Liver (tissue), 9 donors: ENCODE results near the gene SP4. TPM values are rescaled to one million over a fixed set of nuclear protein-coding genes. Genes with fewer than 3 reads are reported as not detected.

Experiments used
- DNase-seq: peaks from one replicate; pipeline ENCODE4 v3.0.0-alpha.2; 2017; ENCODE audit warnings: low spot score
- H3K27ac ChIP-seq, 2 donors: one replicate each; pipeline ENCODE4 v1.7.0; 2013; ENCODE audit warnings: inconsistent platforms in 2 of 2, low read length in 2 of 2, control low read depth in 1 of 2, low read depth in 1 of 2, mild to moderate bottlenecking in 1 of 2
- H3K27me3 ChIP-seq, 4 donors: one replicate each; pipeline versions ENCODE4 v1.6.1 to v1.7.0; 2013; ENCODE audit warnings: low read length in 3 of 4, inconsistent platforms in 1 of 4, mild to moderate bottlenecking in 1 of 4, moderate library complexity in 1 of 4; ENCODE audit not compliant: control insufficient read depth in 4 of 4, insufficient read depth in 4 of 4
- H3K36me3 ChIP-seq, 4 donors: one replicate each; pipeline versions ENCODE4 v1.6.1 to v1.7.0; 2013; ENCODE audit warnings: low read length in 3 of 4, mild to moderate bottlenecking in 3 of 4, low read depth in 1 of 4, moderate library complexity in 1 of 4; ENCODE audit not compliant: control insufficient read depth in 4 of 4, insufficient read depth in 3 of 4
- H3K4me1 ChIP-seq, 4 donors: one replicate each; pipeline versions ENCODE4 v1.6.1 to v1.7.0; 2013; ENCODE audit warnings: low read length in 3 of 4, mild to moderate bottlenecking in 3 of 4, moderate library complexity in 1 of 4; ENCODE audit not compliant: control insufficient read depth in 4 of 4, insufficient read depth in 4 of 4
- H3K4me3 ChIP-seq, 3 donors: one replicate each; pipeline versions ENCODE4 v1.6.1 to v1.7.0; 2013; ENCODE audit warnings: low read length in 3 of 3, control low read depth in 1 of 3, low read depth in 1 of 3, mild to moderate bottlenecking in 1 of 3
- H3K9ac ChIP-seq, 2 donors: one replicate each; pipeline ENCODE4 v1.7.0; 2013; ENCODE audit warnings: low read length in 2 of 2, mild to moderate bottlenecking in 2 of 2, moderate library complexity in 2 of 2, control low read depth in 1 of 2, low read depth in 1 of 2
- H3K9me3 ChIP-seq, 4 donors: one replicate each; pipeline versions ENCODE4 v1.6.1 to v1.7.0; 2013; ENCODE audit warnings: low read length in 3 of 4; ENCODE audit not compliant: control insufficient read depth in 4 of 4
- ATF3 ChIP-seq: IDR thresholded peaks from 2 replicates; pipeline ENCODE4 v1.6.1; 2016; ENCODE audit warnings: antibody characterized with exemption
- CTCF ChIP-seq: fragments of 150-350 bp; IDR thresholded peaks from 2 replicates; pipeline ENCODE4 v1.5.1; 2017; ENCODE audit warnings: improper control_type of control experiment, low read depth, low read length; ENCODE audit not compliant: missing input control
- EGR1 ChIP-seq, 2 donors: IDR thresholded peaks; 2 replicates each; pipeline ENCODE4 v1.6.1; 2016 to 2018; ENCODE audit warnings: antibody characterized with exemption in 2 of 2, low read depth in 2 of 2
- FOXA1 ChIP-seq: IDR thresholded peaks from 2 replicates; pipeline ENCODE4 v1.6.1; 2016; ENCODE audit warnings: antibody characterized with exemption
- FOXA2 ChIP-seq: IDR thresholded peaks from 2 replicates; pipeline ENCODE4 v1.6.1; 2016; ENCODE audit warnings: antibody characterized with exemption
- GABPA ChIP-seq, 2 donors: IDR thresholded peaks in 1 of 2; conservative IDR thresholded peaks in 1 of 2; 2 replicates each; pipeline ENCODE4 v1.6.1; 2016; ENCODE audit warnings: antibody characterized with exemption in 2 of 2, mild to moderate bottlenecking in 1 of 2, moderate library complexity in 1 of 2
- HNF4A ChIP-seq, 2 donors: conservative IDR thresholded peaks; 2 replicates each; pipeline ENCODE4 v1.6.1; 2016; ENCODE audit warnings: antibody characterized with exemption in 2 of 2, mild to moderate bottlenecking in 2 of 2
- HNF4G ChIP-seq: IDR thresholded peaks from 2 replicates; pipeline ENCODE4 v1.6.1; 2016; ENCODE audit warnings: antibody characterized with exemption
- JUND ChIP-seq, 2 donors: IDR thresholded peaks; 2 replicates each; pipeline ENCODE4 v1.6.1; 2016; ENCODE audit warnings: antibody characterized with exemption in 2 of 2
- MAX ChIP-seq: IDR thresholded peaks from 2 replicates; pipeline ENCODE4 v1.6.1; 2016; ENCODE audit warnings: antibody characterized with exemption
- RAD21 ChIP-seq, 2 donors: IDR thresholded peaks; 2 replicates each; pipeline ENCODE4 v1.6.1; 2016; ENCODE audit warnings: antibody characterized with exemption in 2 of 2, mild to moderate bottlenecking in 2 of 2
- REST ChIP-seq: IDR thresholded peaks from 2 replicates; pipeline ENCODE4 v1.6.1; 2016; ENCODE audit warnings: antibody characterized with exemption, mild to moderate bottlenecking
- SP1 ChIP-seq: IDR thresholded peaks from 2 replicates; pipeline ENCODE4 v1.6.1; 2018; ENCODE audit warnings: antibody characterized with exemption, mild to moderate bottlenecking
- TAF1 ChIP-seq: conservative IDR thresholded peaks from 2 replicates; pipeline ENCODE4 v1.6.1; 2016; ENCODE audit warnings: antibody characterized with exemption, mild to moderate bottlenecking
- YY1 ChIP-seq: IDR thresholded peaks from 2 replicates; pipeline ENCODE4 v1.6.1; 2016; ENCODE audit warnings: antibody characterized with exemption, mild to moderate bottlenecking
- ZBTB33 ChIP-seq: IDR thresholded peaks from 2 replicates; pipeline ENCODE4 v1.6.1; 2016; ENCODE audit warnings: antibody characterized with exemption
- polyA plus RNA-seq, 2 donors: library from polyadenylated mRNA; stranded (reverse) in 1 of 2; unstranded in 1 of 2; fragments of 200-250 nt in 1 of 2; fragments of >200 nt in 1 of 2; fragmentation: Nextera tagmentation in 1 of 2; extraction: Ambion mirVana in 1 of 2; gene quantifications; one replicate each; pipeline versions ENCODE4 v1.2.1 to v1.2.3, GENCODE V29; 2013 to 2015
- total RNA-seq, 2 donors: library from RNA; depleted of rRNA; stranded (reverse); fragments of >200 nt; gene quantifications; one replicate each; pipeline ENCODE4 v1.2.3, GENCODE V29; 2014
- donor health status: healthy.
- donor health status: healthy.
- donor health status: healthy.
- donor health status: healthy.
- donor health status: healthy.

SP4 gene
- total and polyA plus RNA-seq, 4 donors, result 0.61 to 13.2 (median 6.7) TPM

- Histone ChIP-seq H3K9ac (no peak overlapping the region), H3K36me3 (peaks cover 0 to 2% (median under 1%) of the 10 kb centered on the region in 4 donors), H3K27ac (no peak overlapping the region), H3K4me1 (no peaks in the 10 kb centered on the region), H3K9me3 (peaks cover 0 to 10% (median 0%) of the 10 kb centered on the region in 4 donors), H3K4me3 (no peak overlapping the region), H3K27me3 (no peaks in the 10 kb centered on the region)
- DNase-seq, result no peak
- TF ChIP-seq MAX (no peak), GABPA (IDR thresholded peaks at IDR 0.05 in 1 of 2, conservative IDR thresholded peaks at IDR 0.05 in 1 of 2) (no peak), HNF4G (no peak), YY1 (no peak), ATF3 (no peak), EGR1 (IDR thresholded peaks at IDR 0.05; ENCODE audit: low read depth in 2 of 2) (no peak), TAF1 (no peak), CTCF (no peak), REST (no peak), JUND (IDR thresholded peaks at IDR 0.05) (no peak), FOXA2 (no peak), SP1 (no peak), ZBTB33 (no peak), FOXA1 (no peak), HNF4A (conservative IDR thresholded peaks at IDR 0.05) (no peak)
These were observed 67.8 kb downstream of the SP4 start for GRCh38 chr7:21495731-21496130.

- TF ChIP-seq RAD21 (IDR thresholded peaks at IDR 0.05), result peak in 1 of 2 donors; percentile 76
- TF ChIP-seq FOXA2, result no peak
- no peak overlapping the region for H3K27ac ChIP-seq
- H3K36me3 ChIP-seq, result peaks cover 0 to 2% (median under 1%) of the 10 kb centered on the region in 4 donors
- H3K27me3 ChIP-seq, result no peaks in the 10 kb centered on the region
- no peak overlapping the region for H3K4me3 ChIP-seq
- H3K9me3 ChIP-seq, result peaks cover 0 to 10% (median 0%) of the 10 kb centered on the region in 4 donors
- no peaks in the 10 kb centered on the region for H3K4me1 ChIP-seq
- DNase-seq, result no peak
- H3K9ac ChIP-seq, result no peak overlapping the region
These were observed 69.2 kb downstream of the SP4 start for GRCh38 chr7:21497072-21497471.
